K562 (cell line): ENCODE data around the gene CCDC200.

Source experiments
- CEBPG ChIP-seq, 3 experiments: fragments of 200-800 bp in 1 of 3; sonication (Bioruptor generic) in 1 of 3; sonication (generic) in 1 of 3; formaldehyde crosslinking in 1 of 3; IDR thresholded peaks in 2 of 3; conservative IDR thresholded peaks in 1 of 3; 2 replicates each; pipeline versions ENCODE4 v1.6.1 to v1.8.0; 2016 to 2022; ENCODE audit warnings: missing compliant biosample characterization in 2 of 3, missing genetic modification characterization in 2 of 3, mild to moderate bottlenecking in 1 of 3, missing genetic modification reagents in 1 of 3
- CHD1 ChIP-seq: fragments of 200-600 bp; sonication (generic); IDR thresholded peaks from one replicate; pipeline ENCODE4 v1.6.1; 2012; ENCODE audit warnings: mild to moderate bottlenecking, moderate library complexity, low read length, inconsistent platforms
- E2F5 ChIP-seq: sonication (generic); formaldehyde crosslinking; IDR thresholded peaks from 2 replicates; pipeline ENCODE4 v1.8.0; 2022; ENCODE audit warnings: mild to moderate bottlenecking, missing genetic modification reagents
- ESRRA ChIP-seq: fragments of 450-650 bp; IDR thresholded peaks from 2 replicates; pipeline ENCODE4 v1.6.1; 2014; ENCODE audit warnings: low read depth, mild to moderate bottlenecking, moderate library complexity, borderline replicate concordance
- NR2C2 ChIP-seq, 2 experiments: fragments of 200-800 bp in 1 of 2; sonication (Bioruptor generic) in 1 of 2; sonication (generic) in 1 of 2; formaldehyde crosslinking in 1 of 2; IDR thresholded peaks; 2 replicates each; pipeline versions ENCODE4 v1.6.1 to v1.8.0; 2016 to 2022; ENCODE audit warnings: mild to moderate bottlenecking in 1 of 2, missing compliant biosample characterization in 1 of 2, missing genetic modification characterization in 1 of 2, missing genetic modification reagents in 1 of 2
- POLR2A ChIP-seq: fragments of 450-650 bp; conservative IDR thresholded peaks from 2 replicates; pipeline ENCODE4 v1.6.1; 2016
- SP1 ChIP-seq: sonication (generic); formaldehyde crosslinking; IDR thresholded peaks from 2 replicates; pipeline ENCODE4 v1.8.1; 2022; ENCODE audit warnings: mild to moderate bottlenecking, missing genetic modification reagents
- ZNF239 ChIP-seq: fragments of 250-450 bp; sonication (Bioruptor Pico); IDR thresholded peaks from 2 replicates; pipeline ENCODE4 v1.4.0; 2020; ENCODE audit warnings: mild to moderate bottlenecking
- ZNF277 ChIP-seq: fragments of 250-450 bp; sonication (Bioruptor Pico); IDR thresholded peaks from 2 replicates; pipeline ENCODE4 v1.8.0; 2022; ENCODE audit warnings: inconsistent platforms, mild to moderate bottlenecking, moderate library complexity, borderline replicate concordance
- TF ChIP-seq, protein P1 (sequence below): sonication (generic); formaldehyde crosslinking; IDR thresholded peaks from 2 replicates; pipeline ENCODE4 v1.9.0; 2022; ENCODE audit warnings: mild to moderate bottlenecking, missing genetic modification reagents
- TF ChIP-seq, protein P2 (sequence below), 3 experiments: IDR thresholded peaks in 2 of 3; conservative IDR thresholded peaks in 1 of 3; 2 replicates each; pipeline ENCODE4 v1.5.1; 2011 to 2012; ENCODE audit warnings: low read length in 3 of 3, mild to moderate bottlenecking in 3 of 3, control low read depth in 2 of 3, improper control_type of control experiment in 1 of 3, inconsistent platforms in 1 of 3, low read depth in 1 of 3, mixed read lengths in 1 of 3, moderate library complexity in 1 of 3; ENCODE audit not compliant: insufficient read depth in 2 of 3
- TF ChIP-seq, protein P3 (sequence below): conservative IDR thresholded peaks from 2 replicates; pipeline ENCODE4 v1.6.1; 2011; ENCODE audit warnings: low read depth, mild to moderate bottlenecking, low read length; ENCODE audit not compliant: control insufficient read depth

DNA sequence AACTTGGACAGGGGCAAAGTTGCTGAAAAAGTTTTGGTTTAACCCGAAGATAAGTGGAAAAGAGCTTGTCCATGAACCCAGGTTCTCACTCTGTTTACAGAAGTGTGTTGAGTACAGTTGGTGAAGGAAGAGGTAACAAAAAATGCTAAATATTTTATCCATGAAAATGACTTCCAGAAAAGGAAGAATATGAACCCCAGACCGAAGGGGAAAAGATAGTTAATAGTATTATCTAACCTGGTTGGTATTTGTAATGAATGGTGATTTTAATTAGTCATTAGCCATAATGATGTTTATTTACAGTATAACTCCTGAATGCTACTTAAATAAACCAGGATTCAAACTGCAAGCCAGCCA is 17.3 kb downstream of the CCDC200 start:
- TF ChIP-seq CEBPG (CRISPR knock-in tag; IDR thresholded peaks at IDR 0.05) (no peak), CEBPG (tag; conservative IDR thresholded peaks at IDR 0.05 in 1 of 2, IDR thresholded peaks at IDR 0.05 in 1 of 2) (no peak), NR2C2 (CRISPR knock-in tag; IDR thresholded peaks at IDR 0.05) (no peak), NR2C2 (tag; IDR thresholded peaks at IDR 0.05) (no peak), E2F5 (CRISPR knock-in tag) (no peak), SP1 (CRISPR knock-in tag) (no peak), POLR2A (no peak), ZNF239 (CRISPR knock-in tag) (no peak), ZNF277 (CRISPR knock-in tag) (no peak), ESRRA (no peak), CHD1 (no peak)
- TF ChIP-seq, protein P1, sequence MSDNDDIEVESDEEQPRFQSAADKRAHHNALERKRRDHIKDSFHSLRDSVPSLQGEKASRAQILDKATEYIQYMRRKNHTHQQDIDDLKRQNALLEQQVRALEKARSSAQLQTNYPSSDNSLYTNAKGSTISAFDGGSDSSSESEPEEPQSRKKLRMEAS (CRISPR knock-in tag): no peak
- TF ChIP-seq, protein P2, sequence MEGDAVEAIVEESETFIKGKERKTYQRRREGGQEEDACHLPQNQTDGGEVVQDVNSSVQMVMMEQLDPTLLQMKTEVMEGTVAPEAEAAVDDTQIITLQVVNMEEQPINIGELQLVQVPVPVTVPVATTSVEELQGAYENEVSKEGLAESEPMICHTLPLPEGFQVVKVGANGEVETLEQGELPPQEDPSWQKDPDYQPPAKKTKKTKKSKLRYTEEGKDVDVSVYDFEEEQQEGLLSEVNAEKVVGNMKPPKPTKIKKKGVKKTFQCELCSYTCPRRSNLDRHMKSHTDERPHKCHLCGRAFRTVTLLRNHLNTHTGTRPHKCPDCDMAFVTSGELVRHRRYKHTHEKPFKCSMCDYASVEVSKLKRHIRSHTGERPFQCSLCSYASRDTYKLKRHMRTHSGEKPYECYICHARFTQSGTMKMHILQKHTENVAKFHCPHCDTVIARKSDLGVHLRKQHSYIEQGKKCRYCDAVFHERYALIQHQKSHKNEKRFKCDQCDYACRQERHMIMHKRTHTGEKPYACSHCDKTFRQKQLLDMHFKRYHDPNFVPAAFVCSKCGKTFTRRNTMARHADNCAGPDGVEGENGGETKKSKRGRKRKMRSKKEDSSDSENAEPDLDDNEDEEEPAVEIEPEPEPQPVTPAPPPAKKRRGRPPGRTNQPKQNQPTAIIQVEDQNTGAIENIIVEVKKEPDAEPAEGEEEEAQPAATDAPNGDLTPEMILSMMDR (IDR thresholded peaks at IDR 0.05 in 2 of 3, conservative IDR thresholded peaks at IDR 0.05 in 1 of 3; ENCODE audit: insufficient read depth in 2 of 3, low read depth in 1 of 3, low read length in 3 of 3): no peak
- TF ChIP-seq, protein P3, sequence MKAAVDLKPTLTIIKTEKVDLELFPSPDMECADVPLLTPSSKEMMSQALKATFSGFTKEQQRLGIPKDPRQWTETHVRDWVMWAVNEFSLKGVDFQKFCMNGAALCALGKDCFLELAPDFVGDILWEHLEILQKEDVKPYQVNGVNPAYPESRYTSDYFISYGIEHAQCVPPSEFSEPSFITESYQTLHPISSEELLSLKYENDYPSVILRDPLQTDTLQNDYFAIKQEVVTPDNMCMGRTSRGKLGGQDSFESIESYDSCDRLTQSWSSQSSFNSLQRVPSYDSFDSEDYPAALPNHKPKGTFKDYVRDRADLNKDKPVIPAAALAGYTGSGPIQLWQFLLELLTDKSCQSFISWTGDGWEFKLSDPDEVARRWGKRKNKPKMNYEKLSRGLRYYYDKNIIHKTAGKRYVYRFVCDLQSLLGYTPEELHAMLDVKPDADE: no peak
